ENCODE measurements around the gene RNF19B. TPM values are rescaled to one million over a fixed set of nuclear protein-coding genes. Genes with fewer than 3 reads are reported as not detected.

Gene RNF19B
- total RNA-seq, 1 experiment from 2014 or later = 22.5 TPM

- DNase-seq (ENCODE audit: low read depth, low spot score) (no peak), ATAC-seq (no peak)
- Histone ChIP-seq H3K4me1 (ENCODE audit: control insufficient read depth in 1 of 2, insufficient read depth in 2 of 2, low read length in 2 of 2) (peaks cover 4 to 20% of the 10 kb centered on the region in 2 experiments), H3K27me3 (ENCODE audit: insufficient read depth, low read length) (no peaks in the 10 kb centered on the region), H4K20me1 (ENCODE audit: insufficient read depth) (no peaks in the 10 kb centered on the region), H3K79me2 (ENCODE audit: insufficient read depth, low read length) (0 out of 2 replicates have a peak, but pooled peaks cover 4% of the 10 kb centered on the region), H3K27ac (ENCODE audit: low read depth, low read length) (no peak overlapping the region), H3K9me2 (ENCODE audit: insufficient read depth) (no peaks in the 10 kb centered on the region), H3K4me2 (ENCODE audit: low read length) (no peak overlapping the region), H3K36me3 (ENCODE audit: control insufficient read depth in 1 of 2, insufficient read depth in 2 of 2, low read length in 2 of 2) (peaks cover 61 to 65% of the 10 kb centered on the region in 2 experiments), H3K9ac (ENCODE audit: low read length) (no peak overlapping the region), H3K4me3 (replicated peaks in 1 of 2; ENCODE audit: low read depth in 1 of 2, low read length in 2 of 2) (no peak overlapping the region), H3K9me3 (ENCODE audit: control insufficient read depth in 1 of 2, insufficient read depth in 1 of 2, low read depth in 1 of 2, low read length in 2 of 2) (no peaks in the 10 kb centered on the region), H2AFZ (ENCODE audit: low read depth, low read length, poor library complexity, severe bottlenecking) (no peak overlapping the region)
- ChIA-PET POLR2A (no interaction called here), RAD21 (ENCODE audit: low non-redundant PET in 1 of 2, low total read pairs in 2 of 2, uncharacterized antibody in 2 of 2, unreplicated experiment in 2 of 2) (no interaction called here), CTCF (no interaction called here)
- BruUV-seq (replicated peaks) = no TSS peak
- TF ChIP-seq TCF7L2 (IDR thresholded peaks at IDR 0.05; ENCODE audit: borderline replicate concordance, extremely low read depth, insufficient read depth, insufficient read length) (no peak), ATF3 (IDR thresholded peaks at IDR 0.05) (no peak), ZNF274 (IDR thresholded peaks at IDR 0.05; ENCODE audit: low read depth, low read length) (no peak), SRF (IDR thresholded peaks at IDR 0.05; ENCODE audit: low read depth) (no peak), FOSL1 (IDR thresholded peaks at IDR 0.05; ENCODE audit: low read depth) (no peak), RAD21 (IDR thresholded peaks at IDR 0.05; ENCODE audit: low read depth) (no peak), POLR2AphosphoS5 (IDR thresholded peaks at IDR 0.05; ENCODE audit: low read depth, low read length) (no peak), JUND (IDR thresholded peaks at IDR 0.05) (no peak), ZFX (IDR thresholded peaks at IDR 0.05) (no peak), SP1 (IDR thresholded peaks at IDR 0.05; ENCODE audit: low read depth) (no peak), EZH2 (IDR thresholded peaks at IDR 0.05) (no peak), EZH2phosphoT487 (IDR thresholded peaks at IDR 0.05; ENCODE audit: borderline replicate concordance) (no peak)
- intact Hi-C loops (cut with micrococcal nuclease) = no loop called here
Measured at GRCh38 chr1:33012165-33012564, 47.6 kb upstream of the RNF19B start.

All from HCT116 (cell line).